HepG2 (cell line): Measurements from ENCODE around the gene NEURL4. TPM values are rescaled to one million over a fixed set of nuclear protein-coding genes. Genes with fewer than 3 reads are reported as not detected.

Experiments used
- ASH2L ChIP-seq: fragments of 300-600, 200-600 bp; sonication (generic); IDR thresholded peaks from 2 replicates; pipeline ENCODE4 v1.7.0; 2017; ENCODE audit warnings: low read depth, mild to moderate bottlenecking, moderate library complexity, mixed read lengths, low read length; ENCODE audit not compliant: insufficient read length
- BHLHE40 ChIP-seq: IDR thresholded peaks from 2 replicates; pipeline ENCODE4 v1.6.1; 2011; ENCODE audit warnings: low read length, improper control_type of control experiment
- CBX1 ChIP-seq: IDR thresholded peaks from one replicate; pipeline ENCODE4 v1.6.1; 2016; ENCODE audit warnings: antibody characterized with exemption, low read depth
- CENPT ChIP-seq: sonication (generic); formaldehyde crosslinking; IDR thresholded peaks from 2 replicates; pipeline ENCODE4 v1.8.0; 2022; ENCODE audit warnings: low read depth, mild to moderate bottlenecking, moderate library complexity, missing genetic modification reagents
- CREB1 ChIP-seq, 2 experiments: fragments of 450-650 bp in 1 of 2; IDR thresholded peaks; 2 replicates each; pipeline ENCODE4 v1.6.1; 2016 to 2017; ENCODE audit warnings: control low read depth in 1 of 2, mild to moderate bottlenecking in 1 of 2, missing compliant biosample characterization in 1 of 2, missing genetic modification characterization in 1 of 2
- HHEX ChIP-seq: IDR thresholded peaks from 2 replicates; pipeline ENCODE4 v1.6.1; 2016; ENCODE audit warnings: control low read depth
- HIVEP1 ChIP-seq: sonication (generic); formaldehyde crosslinking; IDR thresholded peaks from 2 replicates; pipeline ENCODE4 v1.4.0; 2020; ENCODE audit warnings: mild to moderate bottlenecking, missing genetic modification reagents
- KDM1A ChIP-seq: IDR thresholded peaks from 2 replicates; pipeline ENCODE4 v1.6.1; 2016; ENCODE audit warnings: missing compliant biosample characterization
- MAFK ChIP-seq, 2 experiments: IDR thresholded peaks in 1 of 2; conservative IDR thresholded peaks in 1 of 2; 2 replicates each; pipeline ENCODE4 v1.6.1; 2011; ENCODE audit warnings: improper control_type of control experiment in 2 of 2, low read length in 2 of 2
- PAX8 ChIP-seq: sonication (generic); formaldehyde crosslinking; IDR thresholded peaks from 2 replicates; pipeline ENCODE4 v1.8.0; 2022; ENCODE audit warnings: mild to moderate bottlenecking, missing genetic modification reagents, borderline replicate concordance
- RAD51 ChIP-seq: fragments of 450-650 bp; IDR thresholded peaks from 2 replicates; pipeline ENCODE4 v1.6.1; 2016; ENCODE audit warnings: borderline replicate concordance
- ZBTB7A ChIP-seq: sonication (generic); formaldehyde crosslinking; IDR thresholded peaks from 2 replicates; pipeline ENCODE4 v1.8.0; 2022; ENCODE audit warnings: mild to moderate bottlenecking, missing genetic modification reagents
- ZNF207 ChIP-seq: fragments of 450-650 bp; IDR thresholded peaks from 2 replicates; pipeline ENCODE4 v1.6.1; 2016; ENCODE audit warnings: antibody characterized with exemption, borderline replicate concordance
- ZNF432 ChIP-seq: sonication (generic); formaldehyde crosslinking; IDR thresholded peaks from 2 replicates; pipeline ENCODE4 v1.5.0; 2020; ENCODE audit warnings: missing genetic modification reagents, mild to moderate bottlenecking, borderline replicate concordance
- ZNF772 ChIP-seq: sonication (generic); formaldehyde crosslinking; IDR thresholded peaks from 2 replicates; pipeline ENCODE4 v1.5.0; 2020; ENCODE audit warnings: mild to moderate bottlenecking, missing genetic modification reagents
- ZNF776 ChIP-seq: sonication (generic); formaldehyde crosslinking; IDR thresholded peaks from 2 replicates; pipeline ENCODE4 v1.4.0; 2020; ENCODE audit warnings: mild to moderate bottlenecking, missing genetic modification reagents
- ZSCAN22 ChIP-seq: sonication (generic); formaldehyde crosslinking; IDR thresholded peaks from 2 replicates; pipeline ENCODE4 v1.4.0; 2020; ENCODE audit warnings: mild to moderate bottlenecking, missing genetic modification reagents
- ZSCAN9 ChIP-seq: IDR thresholded peaks from 2 replicates; pipeline ENCODE4 v1.6.1; 2016; ENCODE audit warnings: borderline replicate concordance
- polyA plus RNA-seq, 8 experiments: library from polyadenylated mRNA; depleted of rRNA in 3 of 8; stranded (reverse) in 7 of 8; unstranded in 1 of 8; fragments of >200 nt; fragmentation: Illumina TruSeq in 4 of 8; extraction: Trizol in 4 of 8; gene quantifications; 2 replicates each; pipeline versions ENCODE4 v1.2.1 to v1.2.3, GENCODE V29; 2011 to 2016; ENCODE audit warnings: low read depth in 4 of 8, missing spikeins in 1 of 8, mixed read lengths in 1 of 8; ENCODE audit not compliant: insufficient read depth in 1 of 8
- total RNA-seq, 5 experiments: library from RNA; depleted of rRNA; stranded (reverse); fragments of >200 nt; fragmentation: Illumina TruSeq; extraction: Trizol; gene quantifications; 2 replicates each; pipeline ENCODE4 v1.2.3, GENCODE V29; 2016; ENCODE audit warnings: low read depth in 1 of 5
- TF ChIP-seq, protein P1 (sequence below): sonication (generic); formaldehyde crosslinking; IDR thresholded peaks from 2 replicates; pipeline ENCODE4 v1.5.1; 2020; ENCODE audit warnings: missing genetic modification reagents, mild to moderate bottlenecking, borderline replicate concordance
- TF ChIP-seq, protein P2 (sequence below): sonication (generic); formaldehyde crosslinking; IDR thresholded peaks from 2 replicates; pipeline ENCODE4 v1.5.0; 2020; ENCODE audit warnings: missing genetic modification reagents, mild to moderate bottlenecking, borderline replicate concordance
- TF ChIP-seq, protein P3 (sequence below): sonication (generic); formaldehyde crosslinking; IDR thresholded peaks from 2 replicates; pipeline ENCODE4 v1.8.0; 2022; ENCODE audit warnings: mild to moderate bottlenecking, missing genetic modification reagents, moderate library complexity
- TF ChIP-seq, protein P4 (sequence below), 2 experiments: fragments of 450-650 bp in 1 of 2; sonication (generic) in 1 of 2; formaldehyde crosslinking; IDR thresholded peaks; 2 replicates each; pipeline versions ENCODE4 v1.5.0 to v1.8.0; 2020 to 2022; ENCODE audit warnings: mild to moderate bottlenecking in 1 of 2, missing genetic modification reagents in 1 of 2
- TF ChIP-seq, protein P5 (sequence below): sonication (generic); formaldehyde crosslinking; IDR thresholded peaks from 2 replicates; pipeline ENCODE4 v1.5.1; 2020; ENCODE audit warnings: missing genetic modification reagents, mild to moderate bottlenecking, borderline replicate concordance

Gene NEURL4
- total and polyA plus RNA-seq, 2 of the 13 experiments (the other 11 are each of a cell fraction or from before 2014, with no cell fraction given), result 14.8 to 15.7 TPM

DNA sequence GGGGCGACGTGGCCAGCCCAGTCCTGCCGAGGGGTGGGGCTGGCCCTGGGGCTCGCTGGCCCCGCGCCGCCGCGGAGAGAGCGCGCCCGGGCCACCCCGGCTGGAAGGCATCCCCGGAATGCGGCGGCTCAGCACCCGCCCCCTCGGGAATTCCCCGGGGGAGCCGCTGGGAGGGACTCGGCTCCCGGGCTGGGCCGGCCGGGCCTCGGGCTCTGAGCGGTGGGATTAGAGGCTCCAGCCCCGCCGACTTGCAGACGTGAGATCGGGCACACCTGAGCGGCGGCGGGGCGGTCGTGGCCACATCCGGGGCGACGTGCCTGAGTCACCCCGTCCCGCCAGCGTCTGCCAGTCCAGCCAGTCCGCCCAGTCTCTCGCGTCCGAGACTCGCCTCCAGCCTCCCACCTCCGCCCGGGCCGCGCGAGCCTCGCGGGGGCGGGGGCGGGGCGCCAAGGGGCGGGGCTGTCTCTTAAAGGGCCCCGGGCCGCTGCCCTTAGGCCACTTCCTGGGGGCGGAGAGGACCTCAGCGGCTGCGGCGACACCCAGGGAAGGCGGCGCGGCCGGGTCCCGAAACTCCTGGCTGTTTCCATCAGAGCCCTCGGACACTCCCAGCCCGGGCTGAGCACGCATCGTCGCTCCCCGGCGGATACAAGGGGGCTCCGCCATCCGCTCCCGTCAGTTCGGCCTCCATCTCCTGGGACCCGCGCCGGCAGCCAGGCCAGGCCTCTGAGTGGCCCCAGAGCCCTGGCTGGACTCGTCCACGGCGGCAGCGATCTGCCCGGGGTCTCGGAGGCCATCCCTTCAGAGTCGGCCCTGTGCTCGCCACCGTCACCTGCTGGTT is 22.7 kb upstream of the NEURL4 start, which contains the start of gene KCTD11 (continued):
- TF ChIP-seq CENPT (CRISPR knock-in tag), result no peak
- TF ChIP-seq ZNF776 (CRISPR knock-in tag), result peak; percentile 79
- no peak; the same call in 1 of the 2 replicates for TF ChIP-seq BHLHE40
- no peak for TF ChIP-seq CBX1
- no peak for TF ChIP-seq ZNF207
- TF ChIP-seq, protein P1, sequence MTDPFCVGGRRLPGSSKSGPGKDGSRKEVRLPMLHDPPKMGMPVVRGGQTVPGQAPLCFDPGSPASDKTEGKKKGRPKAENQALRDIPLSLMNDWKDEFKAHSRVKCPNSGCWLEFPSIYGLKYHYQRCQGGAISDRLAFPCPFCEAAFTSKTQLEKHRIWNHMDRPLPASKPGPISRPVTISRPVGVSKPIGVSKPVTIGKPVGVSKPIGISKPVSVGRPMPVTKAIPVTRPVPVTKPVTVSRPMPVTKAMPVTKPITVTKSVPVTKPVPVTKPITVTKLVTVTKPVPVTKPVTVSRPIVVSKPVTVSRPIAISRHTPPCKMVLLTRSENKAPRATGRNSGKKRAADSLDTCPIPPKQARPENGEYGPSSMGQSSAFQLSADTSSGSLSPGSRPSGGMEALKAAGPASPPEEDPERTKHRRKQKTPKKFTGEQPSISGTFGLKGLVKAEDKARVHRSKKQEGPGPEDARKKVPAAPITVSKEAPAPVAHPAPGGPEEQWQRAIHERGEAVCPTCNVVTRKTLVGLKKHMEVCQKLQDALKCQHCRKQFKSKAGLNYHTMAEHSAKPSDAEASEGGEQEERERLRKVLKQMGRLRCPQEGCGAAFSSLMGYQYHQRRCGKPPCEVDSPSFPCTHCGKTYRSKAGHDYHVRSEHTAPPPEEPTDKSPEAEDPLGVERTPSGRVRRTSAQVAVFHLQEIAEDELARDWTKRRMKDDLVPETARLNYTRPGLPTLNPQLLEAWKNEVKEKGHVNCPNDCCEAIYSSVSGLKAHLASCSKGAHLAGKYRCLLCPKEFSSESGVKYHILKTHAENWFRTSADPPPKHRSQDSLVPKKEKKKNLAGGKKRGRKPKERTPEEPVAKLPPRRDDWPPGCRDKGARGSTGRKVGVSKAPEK (CRISPR knock-in tag), result no peak
- TF ChIP-seq HHEX (CRISPR knock-in tag), result no peak
- TF ChIP-seq, protein P2, sequence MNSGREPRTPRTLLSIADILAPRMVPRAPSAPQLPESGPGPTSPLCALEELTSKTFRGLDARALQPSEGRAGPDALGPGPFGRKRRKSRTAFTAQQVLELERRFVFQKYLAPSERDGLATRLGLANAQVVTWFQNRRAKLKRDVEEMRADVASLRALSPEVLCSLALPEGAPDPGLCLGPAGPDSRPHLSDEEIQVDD (CRISPR knock-in tag), result no peak
- TF ChIP-seq HIVEP1 (CRISPR knock-in tag), result peak; percentile 99
- no peak for TF ChIP-seq PAX8 (CRISPR knock-in tag)
- no peak for TF ChIP-seq RAD51
- peak; percentile 46; the same call in 1 of the 2 replicates for TF ChIP-seq ZNF772 (CRISPR knock-in tag)
- TF ChIP-seq, protein P3, sequence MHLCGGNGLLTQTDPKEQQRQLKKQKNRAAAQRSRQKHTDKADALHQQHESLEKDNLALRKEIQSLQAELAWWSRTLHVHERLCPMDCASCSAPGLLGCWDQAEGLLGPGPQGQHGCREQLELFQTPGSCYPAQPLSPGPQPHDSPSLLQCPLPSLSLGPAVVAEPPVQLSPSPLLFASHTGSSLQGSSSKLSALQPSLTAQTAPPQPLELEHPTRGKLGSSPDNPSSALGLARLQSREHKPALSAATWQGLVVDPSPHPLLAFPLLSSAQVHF (CRISPR knock-in tag), result 0 out of 2 replicates have a peak, but pooled peaks have one; percentile 45
- TF ChIP-seq ZSCAN9, result no peak; the same call in 1 of the 2 replicates
- no peak for TF ChIP-seq ZSCAN22 (CRISPR knock-in tag)
- TF ChIP-seq ASH2L, result peak; percentile 56
- TF ChIP-seq MAFK (conservative IDR thresholded peaks at IDR 0.05 in 1 of 2, IDR thresholded peaks at IDR 0.05 in 1 of 2; ENCODE audit: low read length in 2 of 2), result no peak
- TF ChIP-seq, protein P4, sequence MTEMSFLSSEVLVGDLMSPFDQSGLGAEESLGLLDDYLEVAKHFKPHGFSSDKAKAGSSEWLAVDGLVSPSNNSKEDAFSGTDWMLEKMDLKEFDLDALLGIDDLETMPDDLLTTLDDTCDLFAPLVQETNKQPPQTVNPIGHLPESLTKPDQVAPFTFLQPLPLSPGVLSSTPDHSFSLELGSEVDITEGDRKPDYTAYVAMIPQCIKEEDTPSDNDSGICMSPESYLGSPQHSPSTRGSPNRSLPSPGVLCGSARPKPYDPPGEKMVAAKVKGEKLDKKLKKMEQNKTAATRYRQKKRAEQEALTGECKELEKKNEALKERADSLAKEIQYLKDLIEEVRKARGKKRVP (CRISPR knock-in tag; IDR thresholded peaks at IDR 0.05), result peak in 1 of 2 experiments; percentile 32; a peak in 1 of 4 replicates
- no peak for TF ChIP-seq ZBTB7A (CRISPR knock-in tag)
- peak; percentile 42; the same call in 1 of the 2 replicates for TF ChIP-seq KDM1A (CRISPR knock-in tag)
- no peak for TF ChIP-seq ZNF432 (CRISPR knock-in tag)
- no peak for TF ChIP-seq CREB1 (IDR thresholded peaks at IDR 0.05)
- TF ChIP-seq CREB1 (CRISPR knock-in tag; IDR thresholded peaks at IDR 0.05), result no peak
- TF ChIP-seq, protein P5, sequence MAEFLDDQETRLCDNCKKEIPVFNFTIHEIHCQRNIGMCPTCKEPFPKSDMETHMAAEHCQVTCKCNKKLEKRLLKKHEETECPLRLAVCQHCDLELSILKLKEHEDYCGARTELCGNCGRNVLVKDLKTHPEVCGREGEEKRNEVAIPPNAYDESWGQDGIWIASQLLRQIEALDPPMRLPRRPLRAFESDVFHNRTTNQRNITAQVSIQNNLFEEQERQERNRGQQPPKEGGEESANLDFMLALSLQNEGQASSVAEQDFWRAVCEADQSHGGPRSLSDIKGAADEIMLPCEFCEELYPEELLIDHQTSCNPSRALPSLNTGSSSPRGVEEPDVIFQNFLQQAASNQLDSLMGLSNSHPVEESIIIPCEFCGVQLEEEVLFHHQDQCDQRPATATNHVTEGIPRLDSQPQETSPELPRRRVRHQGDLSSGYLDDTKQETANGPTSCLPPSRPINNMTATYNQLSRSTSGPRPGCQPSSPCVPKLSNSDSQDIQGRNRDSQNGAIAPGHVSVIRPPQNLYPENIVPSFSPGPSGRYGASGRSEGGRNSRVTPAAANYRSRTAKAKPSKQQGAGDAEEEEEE, result no peak
